GM21360 (cell line): ENCODE measurements around the gene SLC33A1.
"Not testable (repeated sequence)": the region's sequence is repeated elsewhere in the genome, so short reads cannot be mapped to it uniquely, and the experiment has no call there.

ENCODE experiments used
- ATAC-seq: cut with Tn5 transposase; IDR thresholded peaks from one replicate; pipeline ENCODE4 v1.9.1; 2021; ENCODE audit warnings: mild to moderate bottlenecking, moderate library complexity; ENCODE audit not compliant: unreplicated experiment

The SLC33A1 gene

DNA sequence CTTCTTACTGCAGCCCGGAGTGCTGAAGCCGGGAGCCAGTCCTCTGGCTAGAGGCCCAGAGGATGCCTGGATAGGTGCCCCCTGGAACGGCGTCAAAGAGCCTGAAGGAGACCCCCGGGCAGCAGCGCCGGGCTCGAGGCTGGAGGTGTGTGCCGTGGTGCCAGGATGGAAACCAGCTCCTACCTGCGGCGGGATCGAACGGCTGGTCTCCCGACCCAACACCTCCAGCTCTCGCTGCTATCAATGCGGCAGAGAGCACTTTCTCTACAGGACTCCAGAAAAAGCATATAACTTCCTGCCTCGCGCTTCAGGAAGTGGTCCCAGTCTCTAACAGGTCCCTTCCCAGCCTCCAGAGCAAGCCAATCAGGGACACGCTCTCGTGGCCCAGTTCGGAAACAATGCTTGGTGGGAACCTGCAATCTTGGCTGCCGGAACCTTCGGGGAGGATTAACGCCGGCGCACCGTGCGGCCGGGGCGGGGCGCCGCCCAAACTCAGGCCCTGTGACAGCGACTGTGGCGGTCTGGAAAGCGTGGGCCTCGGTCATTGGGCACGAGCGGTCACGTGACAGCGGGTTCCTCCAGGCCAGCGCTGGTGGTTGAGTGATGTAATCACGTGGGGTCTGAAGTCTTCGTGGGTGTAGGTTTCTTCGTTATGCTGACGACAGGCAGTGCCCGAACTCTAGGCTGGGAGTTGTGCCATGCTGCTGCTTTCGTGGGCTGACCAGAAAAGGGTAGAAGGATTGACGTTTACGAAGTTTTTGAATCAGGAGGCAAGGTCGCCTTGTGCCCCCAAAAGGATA, at the start of gene SLC33A1:
TSS of gene SLC33A1 (minus strand) at position 287 of the 800 bp plus-strand sequence. CDS start 430 bp downstream, outside the sequence.
- ATAC-seq: peak; percentile 91

DNA sequence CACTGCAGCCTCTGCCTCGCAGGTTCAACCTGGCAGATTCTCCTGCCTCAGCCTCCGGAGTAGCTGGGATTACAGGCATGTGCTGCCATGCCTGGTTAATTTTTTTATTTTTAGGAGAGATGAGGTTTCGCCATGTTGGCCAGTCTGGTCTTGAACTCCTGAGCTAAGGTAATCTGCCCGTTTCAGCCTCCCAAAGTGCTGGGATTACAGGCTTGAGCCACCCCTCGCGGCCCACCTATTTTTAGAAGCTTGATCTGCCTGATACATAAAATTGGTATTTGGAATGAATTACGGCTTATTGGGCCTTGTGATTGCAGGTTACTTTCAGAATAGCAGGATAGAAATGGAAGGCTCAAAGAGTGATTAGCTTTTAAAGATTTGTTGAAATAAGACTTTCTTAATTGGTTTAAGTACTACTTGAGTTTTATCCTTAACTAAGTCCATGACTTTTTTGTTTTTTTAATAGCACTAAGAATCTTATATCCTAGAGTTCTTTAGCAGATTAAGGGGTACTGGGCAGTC, 41.2 kb upstream of the SLC33A1 start:
- no peak for ATAC-seq

DNA sequence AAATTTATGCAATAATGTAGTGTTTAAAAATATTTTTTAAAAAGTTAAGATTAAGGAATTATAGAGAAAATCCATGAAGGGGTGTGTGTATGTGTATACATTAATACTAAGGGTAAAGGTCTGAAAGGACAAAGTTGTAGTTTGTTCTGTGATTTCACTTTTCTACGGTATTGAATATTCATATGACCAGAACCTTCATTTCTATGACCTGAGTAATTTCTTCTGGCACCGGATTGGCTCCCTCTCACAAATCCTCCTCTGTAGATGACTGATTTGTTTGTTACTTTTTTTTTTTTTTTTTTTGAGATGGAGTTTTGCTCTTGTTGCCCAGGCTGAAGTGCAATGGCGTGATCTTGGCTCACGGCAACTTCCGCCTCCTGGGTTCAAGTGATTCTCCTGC, 37.1 kb upstream of the SLC33A1 start:
- ATAC-seq: no peak

DNA sequence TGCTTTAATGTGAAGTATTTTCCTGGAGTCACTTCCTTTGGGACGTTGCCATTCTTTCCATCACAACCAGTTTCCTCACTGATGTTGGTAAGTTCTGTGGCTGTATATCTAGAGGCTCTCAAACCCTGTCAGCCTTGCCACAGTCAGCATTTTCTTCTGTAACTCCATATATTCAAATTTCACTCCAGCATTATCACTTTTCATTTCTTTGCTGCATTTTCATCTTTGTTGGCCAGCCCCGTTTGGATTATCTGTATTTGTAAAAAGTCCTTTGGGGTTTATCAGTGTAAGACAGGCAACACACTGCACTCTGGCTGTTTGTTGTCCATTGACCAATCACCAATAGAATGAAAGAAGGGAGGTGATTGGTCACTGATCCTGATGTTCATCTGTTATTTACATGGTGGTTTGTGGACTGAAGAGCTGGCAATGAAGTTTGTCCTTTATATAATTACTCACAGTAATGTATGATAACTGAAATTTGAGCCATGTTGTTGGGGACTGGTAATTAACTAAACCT, 36.5 kb upstream of the SLC33A1 start:
- ATAC-seq: peak; percentile 41

DNA sequence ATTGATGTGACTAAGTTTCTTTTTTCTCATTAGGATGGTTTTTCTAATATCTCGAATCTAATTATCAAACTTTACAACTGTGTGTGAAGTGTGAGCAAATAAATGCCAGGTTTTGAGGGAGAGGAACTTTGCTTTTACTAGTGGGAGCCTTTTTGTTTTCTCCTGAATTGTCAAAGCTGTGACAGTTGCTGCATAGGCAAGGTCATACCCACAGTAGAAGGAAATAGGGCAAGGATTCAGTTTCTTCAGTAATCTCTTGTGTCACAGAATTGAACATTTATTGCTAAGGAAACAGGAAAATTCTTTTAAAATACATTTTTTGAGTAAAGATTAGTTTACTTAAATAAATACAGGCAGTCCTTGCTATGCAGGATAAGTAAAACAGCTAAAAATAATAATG, 35.7 kb upstream of the SLC33A1 start:
- ATAC-seq: no peak

DNA sequence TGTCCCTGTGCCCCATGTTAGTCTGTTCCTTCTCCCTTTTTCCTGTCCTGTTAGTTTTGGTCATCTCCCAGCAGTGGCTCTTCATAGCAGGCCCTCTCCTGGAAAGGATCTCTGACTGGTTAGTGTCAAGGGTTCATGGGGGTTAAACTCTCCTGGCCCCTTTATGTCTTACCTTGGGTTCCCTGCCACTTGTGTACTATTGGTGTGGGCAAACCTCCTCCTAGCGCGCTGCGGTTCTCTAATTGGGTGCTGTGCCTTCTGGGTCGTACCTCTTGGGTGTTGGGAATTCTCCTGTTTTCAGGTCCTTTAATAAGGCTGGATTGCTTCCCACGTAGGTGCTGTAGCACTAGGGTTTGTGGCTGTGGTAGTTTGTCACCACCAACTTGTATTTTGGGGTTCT, 35.0 kb upstream of the SLC33A1 start:
- no peak for ATAC-seq

DNA sequence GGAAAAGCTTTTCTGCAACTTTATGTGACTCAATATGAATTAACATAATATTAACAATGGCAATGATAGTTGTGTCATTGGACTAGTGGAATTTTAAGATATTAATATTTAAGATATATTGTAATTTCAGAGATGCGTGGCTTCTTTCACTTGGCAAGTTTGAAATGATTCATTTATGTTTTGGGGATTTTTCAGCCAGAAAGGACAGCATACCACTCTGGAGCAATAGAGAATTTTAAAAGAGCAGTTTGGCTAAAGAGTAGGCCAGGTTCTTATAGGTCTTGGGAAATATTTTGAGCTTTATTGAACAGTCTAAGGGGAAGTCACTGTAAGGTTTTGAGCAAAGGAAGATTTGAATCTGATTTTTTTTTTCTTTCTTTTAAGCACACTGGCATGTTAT, 32.7 kb upstream of the SLC33A1 start:
- ATAC-seq: no peak

DNA sequence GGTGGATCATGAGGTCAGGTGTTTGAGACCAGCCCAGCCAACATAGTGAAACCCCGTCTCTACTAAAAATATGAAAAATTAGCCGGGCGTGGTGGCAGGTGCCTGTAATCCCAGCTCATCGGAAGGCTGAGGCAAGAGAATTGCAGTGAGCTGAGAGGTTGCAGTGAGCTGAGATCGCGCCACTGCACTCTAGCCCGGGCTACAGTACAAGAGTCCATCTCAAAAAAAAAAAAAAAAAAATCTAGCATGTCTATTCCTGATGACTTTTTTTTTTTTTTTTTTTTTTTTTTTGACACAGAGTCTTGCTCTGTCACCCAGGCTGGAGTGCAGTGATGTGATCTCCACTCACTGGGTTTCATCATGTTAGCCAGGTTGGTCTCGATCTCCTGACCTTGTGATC, 32.1 kb upstream of the SLC33A1 start:
- ATAC-seq: not testable (repeated sequence)

DNA sequence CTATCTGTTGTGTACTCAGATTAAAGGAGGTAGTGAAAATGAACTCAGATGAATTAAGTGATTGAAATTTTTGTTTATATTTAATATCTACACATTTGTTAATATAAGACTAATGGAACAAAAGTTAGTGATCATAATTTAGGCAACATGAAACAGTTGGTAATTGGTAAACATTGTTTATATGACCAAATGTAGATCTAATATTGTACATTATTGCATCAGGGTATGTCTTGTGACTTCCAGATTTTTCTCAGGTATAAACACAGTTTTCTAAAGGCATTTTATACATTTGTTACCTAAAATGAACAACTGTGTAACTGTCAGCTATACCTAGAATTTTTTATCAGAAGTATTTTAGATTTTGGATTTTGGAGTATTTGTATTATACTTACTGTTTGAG, 31.1 kb upstream of the SLC33A1 start:
- no peak for ATAC-seq

DNA sequence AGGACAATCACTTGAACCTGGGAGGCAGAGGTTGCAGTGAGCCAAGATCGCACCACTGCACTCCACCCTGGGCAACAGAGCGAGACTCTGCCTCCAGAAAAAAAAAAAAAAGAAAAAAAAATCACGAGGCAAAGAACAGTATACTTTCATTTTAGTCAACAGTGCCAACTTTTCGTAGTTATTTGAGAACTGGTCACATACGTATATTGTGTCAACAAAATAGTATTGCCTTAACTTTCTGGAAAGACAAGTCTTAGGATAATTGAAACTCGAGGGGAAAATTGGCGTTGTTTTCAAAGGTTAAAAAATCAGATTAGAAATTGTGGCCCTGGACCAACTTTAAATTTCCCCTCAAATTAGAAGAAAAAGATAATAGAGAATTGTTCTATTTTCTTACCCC, 30.1 kb upstream of the SLC33A1 start:
- ATAC-seq: no peak

DNA sequence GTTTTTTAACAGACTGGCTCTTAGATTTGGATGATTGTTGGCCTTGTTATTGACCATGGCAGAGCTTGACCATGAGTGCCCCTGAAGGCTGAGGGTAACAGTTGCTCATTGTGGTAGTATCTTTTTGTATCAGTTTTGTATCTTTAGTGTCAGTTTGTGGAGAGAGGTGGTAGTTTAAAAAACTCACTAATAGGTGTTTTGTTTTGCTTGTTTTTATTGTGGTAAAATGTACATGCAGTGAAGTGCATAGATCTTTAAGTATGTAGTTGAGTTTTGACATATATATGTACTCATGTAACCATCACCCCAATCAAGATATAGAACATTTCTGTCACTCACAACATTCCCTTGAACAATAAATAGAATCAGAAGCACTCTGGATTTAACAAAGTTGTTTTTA, 26.1 kb upstream of the SLC33A1 start:
- ATAC-seq: no peak

DNA sequence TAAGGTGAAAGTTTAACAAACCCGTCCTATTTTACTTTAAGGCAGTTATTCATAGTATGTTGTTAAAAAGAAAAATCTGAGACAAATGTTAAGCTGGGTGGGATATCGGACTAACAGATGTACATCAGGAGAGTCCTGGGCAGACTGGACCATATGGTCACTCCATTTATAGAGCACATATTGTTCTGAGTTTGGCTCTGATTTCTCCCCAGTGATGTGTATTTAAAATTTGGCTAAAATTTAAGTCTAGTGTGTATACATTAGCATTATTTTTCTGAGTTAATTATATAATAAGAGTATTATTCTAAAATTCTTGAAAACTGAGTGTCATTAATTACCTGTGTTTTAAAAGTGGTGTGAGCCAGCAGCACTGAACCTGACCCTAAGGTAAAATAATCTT, 22.3 kb upstream of the SLC33A1 start:
- ATAC-seq: no peak

DNA sequence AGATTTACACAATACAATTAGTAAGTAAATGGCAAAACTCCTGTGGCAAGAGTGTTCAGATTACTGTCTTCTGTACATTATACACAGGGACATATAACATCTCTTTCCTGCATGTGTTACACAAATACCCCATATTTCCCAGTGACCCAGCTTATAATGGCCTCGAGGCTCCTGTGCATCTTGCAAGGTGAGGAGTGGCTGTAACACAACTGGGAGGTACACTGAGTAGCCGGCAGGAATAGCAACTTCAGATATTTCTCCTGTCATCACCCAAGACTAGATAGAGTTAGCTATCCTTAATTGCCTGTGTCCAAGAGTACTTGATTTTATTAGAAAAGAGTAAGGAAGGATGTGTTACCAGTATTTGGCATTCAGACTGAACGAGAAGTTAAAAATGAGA, 21.8 kb upstream of the SLC33A1 start:
- no peak for ATAC-seq

DNA sequence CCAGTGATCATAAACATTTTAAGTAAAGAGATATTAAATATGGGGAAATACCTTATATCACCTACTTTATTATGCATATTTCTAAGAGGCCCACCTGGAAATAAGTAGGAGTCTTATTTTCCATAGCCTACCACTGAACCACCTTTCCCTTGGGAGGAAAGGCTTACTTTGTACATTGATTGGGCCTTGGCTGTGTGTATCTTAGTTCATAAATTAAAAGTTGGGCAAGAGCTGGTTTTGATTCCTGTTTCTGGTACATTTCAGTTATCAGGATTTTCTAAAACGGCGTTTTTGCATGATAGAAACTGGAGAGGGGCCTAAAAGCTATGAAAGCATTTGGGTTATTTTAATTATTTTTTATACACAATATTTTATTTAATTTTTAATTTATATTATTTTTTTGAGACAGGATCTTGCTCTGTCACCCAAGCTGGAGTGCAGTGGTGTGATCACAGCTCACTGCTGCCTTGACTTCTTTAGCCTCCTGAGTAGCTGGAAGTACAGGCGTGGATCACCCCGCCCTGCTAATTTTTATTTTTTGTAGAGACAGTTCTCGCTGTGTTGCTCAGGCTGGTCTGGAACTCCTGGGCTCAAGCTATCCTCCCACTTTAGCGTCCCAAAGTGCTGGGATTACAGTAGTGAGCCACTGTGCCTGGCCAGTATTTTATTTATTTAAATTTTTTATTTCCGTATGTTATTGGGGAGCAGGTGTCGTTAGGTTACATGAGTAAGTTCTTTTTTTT, 18.8 kb upstream of the SLC33A1 start:
- no peak for ATAC-seq

DNA sequence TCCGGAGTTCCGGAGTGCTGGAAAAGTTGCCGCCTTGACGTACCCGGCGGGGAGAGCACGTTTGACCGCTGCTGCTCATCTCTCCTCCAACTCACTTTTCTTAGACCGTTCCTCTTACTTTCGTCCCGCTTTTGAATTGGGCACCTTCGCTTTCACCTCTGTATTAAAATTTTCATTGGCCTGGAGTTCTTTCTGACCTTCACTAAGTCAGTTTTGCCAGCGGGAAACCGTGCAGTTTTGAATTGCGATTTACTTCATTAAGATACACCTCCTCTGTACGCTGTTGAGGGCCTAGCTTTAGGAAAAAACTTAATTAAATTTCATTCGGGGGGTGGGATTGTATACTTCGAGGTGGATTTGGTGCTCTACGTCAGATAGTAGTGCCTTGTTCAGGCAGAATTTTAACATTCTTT, 17.5 kb upstream of the SLC33A1 start:
- ATAC-seq: peak; percentile 4

DNA sequence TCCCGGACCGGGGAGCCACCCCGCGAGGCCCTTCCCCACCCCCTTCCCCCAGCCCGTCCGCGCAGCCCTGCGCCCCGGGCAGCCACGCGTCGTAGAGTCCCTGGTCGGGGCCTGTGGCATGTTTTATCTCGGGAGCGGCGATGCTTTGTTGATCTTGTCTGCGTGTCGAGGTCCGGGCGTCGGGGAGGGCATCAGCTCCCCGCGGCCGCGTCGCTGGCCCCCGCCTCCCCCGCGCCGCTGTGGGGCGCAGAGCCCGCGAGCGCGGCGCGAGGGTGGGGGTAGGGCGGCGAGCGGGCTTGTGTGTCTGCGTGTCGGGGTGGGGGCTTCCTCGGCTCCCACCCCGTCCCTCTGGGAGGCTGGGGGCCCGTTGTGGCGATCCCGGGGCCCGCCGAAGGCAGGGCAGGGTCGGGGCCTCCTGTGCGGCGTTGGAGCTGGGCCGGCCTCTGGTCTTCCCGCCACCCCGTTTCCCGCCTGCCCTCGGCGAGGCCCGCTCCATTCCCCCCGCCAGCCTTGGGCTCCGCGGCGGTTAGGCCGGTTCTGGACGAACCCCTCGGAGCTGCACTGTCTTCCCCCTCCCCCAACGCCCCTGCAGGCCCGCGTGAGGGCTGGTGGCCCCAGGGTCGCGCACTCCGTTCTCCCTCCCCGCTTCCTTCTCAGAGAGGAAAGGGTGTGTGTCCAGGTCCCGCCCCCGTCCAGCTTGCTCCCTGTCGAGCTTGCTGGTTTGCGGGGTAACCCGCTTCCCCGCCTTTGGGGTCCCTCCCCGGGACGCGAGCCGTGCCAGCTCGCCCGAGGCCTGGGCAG, 16.9 kb upstream of the SLC33A1 start:
- ATAC-seq: peak; percentile 24

DNA sequence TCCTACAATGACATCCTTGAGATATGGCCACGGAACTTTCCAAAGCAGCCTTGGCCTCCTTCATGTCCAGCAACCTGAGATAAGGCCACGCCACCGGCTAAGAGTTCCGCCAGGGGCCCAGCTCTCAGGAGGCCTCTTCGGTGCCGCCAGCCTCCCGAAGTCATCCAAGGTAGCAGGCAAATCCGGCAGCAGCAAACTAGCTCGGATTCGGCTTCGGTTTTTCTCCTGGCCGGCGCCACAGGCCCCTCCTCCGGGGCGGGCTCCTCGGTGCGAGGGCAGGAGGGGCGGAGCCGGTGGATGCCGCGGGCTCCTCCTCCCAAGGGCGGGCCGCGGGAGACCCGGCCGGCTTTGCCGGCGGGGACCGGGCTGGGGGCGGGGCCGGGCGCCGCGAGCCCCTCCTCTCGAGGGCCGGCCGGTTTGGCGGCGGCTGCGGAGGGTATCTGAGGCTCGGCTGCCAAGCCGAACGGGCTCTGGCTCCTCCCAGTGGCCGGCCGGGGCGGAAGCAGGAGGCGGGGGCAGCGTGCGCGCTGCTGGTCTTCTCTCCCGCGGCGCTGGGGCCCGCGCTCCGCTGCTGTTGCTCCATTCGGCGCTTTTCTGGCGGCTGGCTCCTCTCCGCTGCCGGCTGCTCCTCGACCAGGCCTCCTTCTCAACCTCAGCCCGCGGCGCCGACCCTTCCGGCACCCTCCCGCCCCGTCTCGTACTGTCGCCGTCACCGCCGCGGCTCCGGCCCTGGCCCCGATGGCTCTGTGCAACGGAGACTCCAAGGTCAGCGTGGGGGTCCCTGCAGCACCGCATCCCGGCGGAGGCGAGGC, 16.1 kb upstream of the SLC33A1 start, which contains the start of gene GMPS:
TSS of gene GMPS (plus strand) at position 518 of the 812 bp plus-strand sequence. CDS start at position 739, 221 bp downstream.
- ATAC-seq: peak; percentile 91

DNA sequence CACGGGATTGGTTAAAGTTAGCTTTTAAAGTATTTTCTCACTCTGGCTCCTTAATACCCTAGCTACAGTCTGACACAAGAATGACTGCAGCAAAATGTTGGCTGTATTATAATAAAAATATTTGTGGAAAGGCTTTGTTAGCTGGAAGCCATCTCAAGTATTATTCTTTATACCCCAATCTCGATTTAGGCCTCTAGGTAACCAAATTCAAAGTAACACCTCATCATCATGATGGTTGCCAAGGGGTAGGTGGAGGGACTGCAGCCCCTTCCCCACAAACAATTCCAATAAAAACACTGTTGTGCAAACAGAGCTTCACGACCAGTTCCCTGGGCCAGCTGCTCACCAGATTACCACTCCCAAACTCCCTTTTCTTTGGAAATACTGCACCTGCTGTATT, 15.5 kb upstream of the SLC33A1 start:
- ATAC-seq: no peak

DNA sequence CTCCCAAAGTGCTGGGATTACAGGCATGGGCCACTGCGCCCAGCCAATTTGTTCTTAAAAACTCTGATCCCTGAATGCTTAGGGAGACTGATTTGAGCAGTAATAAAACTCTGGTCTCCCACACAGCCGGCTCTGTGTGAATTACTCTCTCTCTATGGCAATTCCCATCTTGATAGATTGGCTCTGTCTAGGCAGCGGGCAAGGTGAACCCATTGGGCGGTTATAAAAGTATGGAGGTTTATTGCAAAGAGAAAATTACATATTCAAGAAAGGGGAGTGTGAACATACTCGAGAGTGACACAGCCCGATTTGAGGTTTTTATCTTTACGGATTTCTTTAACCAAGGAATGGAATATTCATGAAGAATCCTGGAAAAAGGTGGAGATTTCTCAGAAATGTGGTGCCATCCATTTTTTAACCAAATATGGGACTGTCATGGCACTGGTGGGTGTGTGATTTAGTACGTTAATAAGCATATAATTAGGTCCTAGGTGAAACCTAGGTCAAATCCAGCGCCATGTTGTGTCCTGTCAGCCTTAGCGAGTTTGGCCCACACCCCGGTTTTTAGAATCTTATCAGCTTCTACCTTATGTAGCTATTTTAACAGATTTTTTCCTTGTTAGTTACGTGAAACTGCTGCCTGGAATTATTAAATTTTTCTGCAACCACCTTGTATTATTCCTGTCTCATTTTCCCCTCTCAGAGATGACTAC, 9.0 kb upstream of the SLC33A1 start:
- ATAC-seq: no peak
